ENCODE data around the gene F8.
"Not testable (repeated sequence)": the region's sequence is repeated elsewhere in the genome, so short reads cannot be mapped to it uniquely, and the experiment has no call there.

F8 gene

DNA sequence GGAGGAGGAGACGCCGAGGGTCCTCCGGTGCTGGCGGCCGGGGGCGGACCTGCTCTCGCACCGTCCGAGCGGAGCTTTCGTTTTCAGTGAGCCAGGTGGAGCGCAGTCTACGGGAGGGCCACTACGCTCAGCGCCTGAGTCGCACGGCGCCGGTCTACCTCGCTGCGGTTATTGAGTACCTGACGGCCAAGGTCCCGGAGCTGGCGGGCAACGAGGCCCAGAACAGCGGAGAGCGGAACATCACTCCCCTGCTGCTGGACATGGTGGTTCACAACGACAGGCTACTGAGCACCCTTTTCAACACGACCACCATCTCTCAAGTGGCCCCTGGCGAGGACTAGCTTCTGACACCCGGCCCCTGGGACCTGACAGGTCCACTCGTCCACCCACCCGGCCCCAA, 137.5 kb downstream of the F8 start:
- not testable (repeated sequence) for DNase-seq (ENCODE audit: low read depth, low spot score)

DNA sequence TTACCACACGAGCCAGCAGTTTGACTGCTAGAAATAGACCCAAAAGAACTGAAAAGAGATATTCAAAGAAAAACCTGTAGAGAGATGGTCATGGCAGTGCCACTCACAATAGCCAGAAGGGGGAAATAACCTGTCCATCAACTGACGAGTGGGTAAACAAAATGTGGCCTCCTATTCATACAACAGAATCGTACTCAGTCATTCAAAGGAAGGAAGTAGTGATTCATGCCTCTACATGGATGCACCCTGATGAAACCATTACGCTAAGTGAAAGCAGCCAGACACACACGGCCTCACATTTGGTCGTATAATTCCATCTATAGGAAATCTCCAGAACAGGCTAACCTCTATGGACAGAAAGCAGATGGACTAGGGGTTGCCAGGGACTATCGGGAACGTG, 138.5 kb downstream of the F8 start:
- not testable (repeated sequence) for DNase-seq (ENCODE audit: low read depth, low spot score)

DNA sequence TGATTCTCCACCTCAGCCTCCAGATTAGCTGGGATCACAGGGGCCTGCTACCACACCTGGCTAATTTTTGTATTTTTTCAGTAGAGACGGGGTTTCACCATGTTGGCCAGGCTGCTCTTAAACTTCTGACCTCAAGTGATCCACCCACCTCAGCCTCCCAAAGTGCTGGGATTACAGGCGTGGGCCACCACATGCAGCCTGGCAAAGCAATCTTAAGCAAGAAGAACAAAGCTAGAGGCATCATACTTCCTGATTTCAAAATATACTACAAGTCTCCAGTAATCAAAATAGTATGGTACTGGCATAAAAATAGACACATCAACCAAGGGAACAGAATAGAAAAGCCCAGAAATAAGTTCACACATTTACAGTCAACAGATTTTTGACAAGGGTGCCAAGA, 149.2 kb downstream of the F8 start:
- no peak for DNase-seq (ENCODE audit: low read depth, low spot score)

DNA sequence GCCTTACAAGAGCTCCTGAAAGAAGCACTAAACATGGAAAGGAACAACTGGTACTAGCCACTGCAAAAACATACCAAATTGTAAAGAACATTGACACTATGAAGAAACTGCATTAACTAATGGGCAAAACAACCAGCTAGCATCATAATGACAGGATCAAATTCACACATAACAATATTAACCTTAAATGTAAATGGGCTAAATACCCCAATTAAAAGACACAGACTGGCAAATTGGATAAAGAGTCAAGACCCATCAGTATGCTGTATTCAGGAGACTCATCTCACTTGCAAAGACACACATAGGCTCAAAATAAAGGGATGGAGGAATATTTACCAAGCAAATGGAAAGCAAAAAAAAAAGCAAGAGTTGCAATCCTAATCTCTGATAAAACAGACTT, 154.0 kb downstream of the F8 start:
- DNase-seq (ENCODE audit: low read depth, low spot score) = not testable (repeated sequence)

DNA sequence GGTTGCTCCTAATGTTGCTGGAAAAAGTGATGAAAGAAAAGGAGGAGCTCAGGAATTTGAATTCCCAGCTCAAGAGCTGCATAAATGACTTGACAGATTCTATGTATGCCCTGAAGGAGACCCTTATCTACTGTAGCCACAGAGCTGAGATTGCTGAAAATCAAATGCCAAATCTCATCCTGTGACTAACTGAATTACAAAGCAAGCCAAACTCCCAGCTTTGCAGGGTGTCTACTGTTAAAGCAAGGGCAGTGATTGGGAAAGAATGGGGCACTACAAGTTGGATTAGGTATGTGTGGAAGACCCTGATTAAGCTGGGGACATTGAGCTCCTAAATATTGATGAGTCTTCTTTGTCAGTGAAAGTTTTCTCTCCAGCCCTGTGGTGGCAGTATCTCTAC, 167.3 kb downstream of the F8 start:
- DNase-seq (ENCODE audit: low read depth, low spot score) = peak; percentile 4

DNA sequence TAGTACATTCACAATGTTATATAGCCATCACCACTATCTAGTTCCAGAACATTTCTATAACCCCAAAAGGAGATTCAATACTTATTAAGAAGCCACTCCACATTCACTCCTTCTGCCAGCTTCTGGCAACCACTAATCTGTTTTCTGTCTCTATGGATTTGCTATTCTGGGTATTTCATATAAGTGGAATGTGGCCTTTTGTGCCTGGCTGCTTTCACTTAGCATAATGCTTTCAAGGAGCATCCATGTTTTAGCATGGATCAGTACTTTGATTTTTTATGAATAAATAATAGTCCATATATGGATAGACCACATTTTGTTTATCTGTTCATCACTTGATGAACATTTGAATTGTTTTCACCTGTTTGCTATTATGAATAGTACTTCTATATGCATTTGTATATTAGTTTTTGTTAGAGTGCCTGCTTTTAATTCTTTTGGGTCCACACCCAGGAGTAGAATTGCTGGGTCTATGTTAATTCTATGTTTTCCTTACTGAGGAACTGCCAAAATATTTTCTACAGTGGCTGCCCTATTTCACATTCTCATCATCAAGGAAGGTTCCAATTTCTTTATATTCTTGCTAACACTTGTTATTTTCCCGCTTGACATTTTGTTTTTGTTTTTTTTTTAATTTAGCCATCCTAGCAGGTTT, 171.4 kb downstream of the F8 start:
- DNase-seq (ENCODE audit: low read depth, low spot score) = no peak

DNA sequence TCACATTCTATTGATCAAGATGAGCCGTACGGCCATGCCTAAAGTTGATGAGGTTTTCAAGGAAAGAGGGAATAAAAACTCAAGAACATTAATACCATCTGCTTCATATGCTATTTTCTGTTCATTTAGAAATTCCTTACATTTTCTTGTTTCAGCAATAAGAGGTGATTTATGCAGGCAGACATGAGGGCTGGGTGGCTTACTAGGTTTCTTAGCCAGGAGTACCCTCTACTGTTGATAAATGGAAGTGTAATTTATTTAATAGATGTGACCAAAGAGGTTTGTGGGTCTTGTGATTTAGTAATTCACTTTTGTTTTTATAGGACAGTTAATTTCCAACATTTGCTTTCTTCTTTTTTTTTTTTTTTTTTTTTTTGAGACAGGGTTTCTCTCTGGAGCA, 181.7 kb downstream of the F8 start:
- DNase-seq (ENCODE audit: low read depth, low spot score) = no peak

DNA sequence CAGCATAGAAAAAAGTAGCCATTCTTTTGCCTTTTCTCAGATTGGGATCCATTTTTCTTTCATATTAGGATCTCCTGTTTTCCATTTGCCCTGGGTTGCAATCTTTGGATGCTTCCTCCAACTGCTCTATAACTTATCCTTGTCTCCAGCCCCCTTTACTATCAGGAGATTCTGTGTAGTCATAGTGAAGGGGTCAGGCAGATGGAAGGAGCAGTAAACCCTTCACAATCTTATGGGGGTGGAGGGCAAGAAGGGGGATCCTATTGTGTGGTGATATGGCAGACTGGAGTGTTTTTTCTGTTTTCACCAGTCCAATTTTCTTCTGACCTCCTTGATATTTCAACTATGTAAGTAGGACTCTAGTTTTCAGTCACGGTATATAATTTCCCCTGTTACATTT, 186.4 kb downstream of the F8 start:
- no peak for DNase-seq (ENCODE audit: low read depth, low spot score)

DNA sequence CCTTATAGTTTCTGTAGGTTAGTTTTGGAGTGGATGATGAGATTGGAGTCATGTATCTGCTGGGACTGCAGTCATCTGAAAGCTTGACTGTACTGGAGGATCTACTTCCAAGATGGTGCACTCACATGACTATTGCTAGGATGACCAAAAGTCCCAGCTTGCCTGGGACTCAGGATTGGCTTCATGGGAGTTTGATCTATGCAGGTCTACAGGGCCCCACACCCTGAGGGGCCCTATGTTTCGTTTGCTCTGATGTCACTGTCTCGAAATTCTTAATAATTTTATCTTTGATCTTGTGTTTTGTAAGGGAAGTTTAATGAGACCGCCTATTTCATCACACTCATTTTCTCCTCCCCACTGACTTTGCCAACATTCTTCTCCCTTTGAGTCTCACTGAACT, 188.0 kb downstream of the F8 start, which contains the start of gene SMIM9:
Gene SMIM9, minus strand, starts transcription at position 101 of the 400 bp plus-strand sequence. CDS start 3,806 bp downstream, outside the sequence.
- no peak for DNase-seq (ENCODE audit: low read depth, low spot score)

DNA sequence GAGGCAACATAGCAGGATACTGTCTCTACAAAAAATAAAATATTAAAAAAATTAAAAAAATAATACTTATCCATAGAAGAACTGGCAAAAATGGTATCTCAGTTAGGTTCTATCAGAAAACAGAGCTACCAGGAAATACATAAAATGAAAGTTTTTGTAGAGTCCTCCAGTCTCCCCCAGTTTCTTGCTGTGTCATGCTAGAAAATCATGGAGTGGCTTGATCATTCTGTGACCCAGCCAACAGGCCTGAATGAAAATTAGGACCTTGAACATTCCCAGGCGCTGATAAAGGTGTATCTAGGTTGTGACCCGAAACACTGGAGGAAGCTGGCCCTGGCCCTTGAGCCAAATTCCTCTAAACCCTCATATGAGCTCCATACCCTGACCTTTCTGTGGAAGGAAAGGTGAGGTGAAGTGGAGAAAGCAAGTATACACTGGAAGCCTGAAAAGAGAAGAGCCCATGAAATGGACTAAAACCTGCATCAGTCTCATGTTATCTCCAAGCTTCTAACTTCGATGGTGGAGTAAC, 188.7 kb downstream of the F8 start:
- DNase-seq (ENCODE audit: low read depth, low spot score) = no peak

DNA sequence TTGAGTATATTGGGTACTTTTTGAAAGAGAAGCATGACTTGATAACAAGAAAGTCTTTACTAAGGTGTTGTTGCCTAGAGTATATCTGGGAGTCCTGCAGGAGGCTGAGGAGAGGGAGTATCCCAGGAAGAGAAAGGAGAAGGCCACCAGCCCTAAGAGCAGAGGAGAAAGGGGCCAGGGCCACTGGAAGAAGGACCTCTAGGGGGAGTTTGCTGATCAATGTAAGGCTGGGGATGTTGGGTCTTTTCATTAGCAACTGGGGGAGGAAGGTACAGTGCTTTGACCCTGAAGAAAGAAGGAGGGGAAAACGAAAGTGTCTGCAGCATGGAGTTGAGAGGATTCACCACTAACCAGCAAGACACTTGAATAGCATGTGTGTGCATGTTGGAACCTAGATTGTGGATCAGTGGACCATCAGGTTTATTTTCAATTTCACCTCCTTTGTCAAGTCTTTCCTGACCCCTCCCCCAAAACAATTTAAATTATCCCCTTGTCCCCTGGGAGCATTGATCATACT, 192.5 kb downstream of the F8 start:
- DNase-seq (ENCODE audit: low read depth, low spot score) = no peak

DNA sequence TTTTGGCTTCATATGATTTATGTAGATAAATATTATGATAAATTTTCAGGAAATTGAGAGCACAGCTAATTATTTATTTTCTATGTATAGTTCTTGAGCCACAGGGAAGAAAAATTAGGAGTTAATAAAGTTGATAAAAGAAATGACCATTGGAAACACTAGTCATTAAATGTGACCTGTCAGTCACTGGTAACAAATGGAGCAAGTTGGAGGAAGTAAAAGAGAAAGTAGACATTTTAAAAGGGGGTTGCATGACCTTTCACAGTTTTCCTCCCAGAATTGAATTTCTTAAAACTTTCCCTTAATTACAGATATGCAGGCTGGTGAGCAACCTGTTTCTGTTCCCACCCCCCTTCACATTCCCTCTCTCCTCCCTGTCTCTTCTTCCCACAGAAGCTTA, 193.4 kb downstream of the F8 start:
- DNase-seq (ENCODE audit: low read depth, low spot score) = no peak

DNA sequence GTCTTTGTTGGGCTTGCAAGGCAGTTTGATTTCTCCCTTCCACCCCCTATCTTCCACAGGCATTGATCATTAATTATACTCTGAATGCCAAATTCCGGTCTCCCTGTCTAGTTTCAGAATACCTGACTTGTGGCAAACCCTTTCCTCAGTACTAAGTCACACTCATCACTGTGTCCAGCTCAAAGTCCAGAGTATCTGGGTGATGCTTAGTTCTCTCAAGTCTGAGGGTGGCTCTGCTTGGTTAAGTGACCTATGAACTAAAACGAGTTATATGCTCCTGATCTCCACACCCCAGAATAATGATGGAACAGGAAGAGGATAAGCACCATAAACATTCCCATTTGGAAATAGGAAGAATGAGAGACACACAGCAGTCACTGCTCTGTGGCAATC, 194.5 kb downstream of the F8 start:
- no peak for DNase-seq (ENCODE audit: low read depth, low spot score)

DNA sequence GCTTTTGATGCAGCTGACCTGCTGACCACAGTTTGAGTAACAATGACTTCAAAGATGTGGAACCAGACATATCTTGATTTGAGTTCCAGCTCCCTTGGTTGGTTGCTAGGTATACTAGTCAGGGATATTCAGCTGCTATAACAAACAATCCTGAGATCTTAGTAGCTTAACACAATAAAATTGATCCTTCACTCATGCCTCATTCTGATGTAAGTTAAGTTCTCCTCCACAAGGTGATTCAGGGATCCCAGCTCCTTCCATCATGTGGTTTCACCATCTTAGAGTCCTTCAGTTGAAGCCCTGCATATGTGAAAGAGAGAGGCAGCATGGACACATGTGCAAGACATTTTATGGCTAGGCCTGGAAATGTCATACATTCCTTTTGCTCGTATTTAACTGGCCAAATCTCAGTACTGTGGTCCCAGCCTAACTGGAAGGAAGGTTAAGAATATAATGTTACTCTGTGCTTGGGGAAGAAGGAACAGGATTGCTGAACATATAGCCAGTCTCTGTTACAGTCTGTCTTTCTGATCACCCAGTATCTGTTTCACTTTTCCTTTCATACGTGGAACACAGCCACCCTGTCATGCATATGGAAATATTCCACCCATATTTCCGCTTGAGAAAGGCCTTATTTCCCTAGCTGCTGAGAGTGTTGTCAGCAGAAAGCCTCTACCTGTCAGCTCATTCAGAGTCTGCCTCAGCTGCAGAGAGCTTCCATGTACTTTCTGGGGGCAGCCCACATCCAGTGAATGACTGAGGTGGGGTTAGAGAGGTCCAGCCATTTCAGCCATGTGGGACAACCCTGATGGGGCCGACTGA, 195.1 kb downstream of the F8 start:
- no peak for DNase-seq (ENCODE audit: low read depth, low spot score)

DNA sequence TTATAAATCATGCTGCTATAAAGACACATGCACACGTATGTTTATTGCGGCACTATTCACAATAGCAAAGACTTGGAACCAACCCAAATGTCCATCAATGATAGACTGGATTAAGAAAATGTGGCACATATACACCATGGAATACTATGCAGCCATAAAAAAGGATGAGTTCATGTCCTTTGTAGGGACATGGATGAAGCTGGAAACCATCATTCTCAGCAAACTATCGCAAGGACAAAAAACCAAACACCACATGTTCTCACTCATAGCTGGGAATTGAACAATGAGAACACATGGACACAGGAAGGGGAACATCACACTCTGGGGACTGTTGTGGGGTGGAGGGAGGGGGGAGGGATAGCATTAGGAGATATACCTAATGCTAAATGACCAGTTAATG, 196.9 kb downstream of the F8 start:
- not testable (repeated sequence) for DNase-seq (ENCODE audit: low read depth, low spot score)

DNA sequence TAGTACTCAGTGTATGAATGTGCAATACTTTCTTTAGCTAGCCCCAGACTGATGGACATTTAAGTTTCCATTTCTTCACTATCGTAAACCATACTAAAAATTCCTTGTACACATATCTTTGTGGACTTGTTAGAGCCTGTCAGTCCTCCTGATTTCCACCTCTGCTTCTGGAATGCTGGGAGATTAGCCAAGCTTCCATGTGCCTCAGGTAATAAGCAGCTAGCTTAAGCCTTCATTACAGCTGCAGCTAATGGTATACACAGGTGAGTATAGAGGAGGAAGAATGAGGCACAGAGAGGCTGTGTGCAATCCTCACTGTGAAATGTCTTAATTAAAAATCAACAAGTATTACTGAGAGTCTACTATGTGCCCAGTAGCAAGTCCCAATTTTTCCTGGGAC, 197.9 kb downstream of the F8 start:
- DNase-seq (ENCODE audit: low read depth, low spot score) = no peak

DNA sequence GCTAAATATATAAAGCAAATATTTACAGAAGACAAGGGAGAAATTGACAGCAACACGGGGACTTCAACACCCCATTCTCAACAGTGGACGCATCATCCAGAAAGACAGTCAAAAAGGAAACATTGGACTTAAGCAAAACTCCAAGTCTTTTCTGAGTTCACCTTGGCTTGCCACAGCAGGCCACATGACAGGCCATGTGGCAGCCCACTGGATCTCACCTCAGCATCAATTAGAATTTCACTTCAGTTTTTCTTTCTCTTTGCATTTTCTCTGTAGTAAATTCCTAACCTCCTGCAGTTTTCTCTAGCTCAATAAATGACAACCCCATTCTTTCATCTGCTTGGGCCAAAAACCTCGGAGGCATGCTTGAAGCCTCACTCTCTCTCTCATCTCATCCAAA, 200.5 kb downstream of the F8 start:
- peak; percentile 22 for DNase-seq (ENCODE audit: low read depth, low spot score)

DNA sequence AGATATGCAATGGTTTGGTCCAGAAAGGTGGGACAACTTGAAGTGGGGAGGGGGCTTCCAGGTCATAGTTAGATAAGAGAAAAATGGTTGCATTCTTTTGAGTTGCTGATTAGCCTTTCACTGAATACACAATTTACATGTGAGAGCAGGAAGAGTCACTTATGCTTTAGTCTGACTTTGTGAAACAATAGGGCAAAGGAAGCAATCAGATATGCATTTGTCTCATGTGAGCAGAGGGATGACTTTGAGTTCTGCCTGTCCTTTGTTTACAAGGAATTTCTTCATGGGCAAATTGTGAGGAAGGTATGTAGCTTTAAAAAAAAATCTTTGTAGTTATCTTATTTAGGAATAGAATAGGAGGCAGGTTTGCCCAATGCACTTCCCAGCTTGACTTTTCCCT, 201.0 kb downstream of the F8 start:
- no peak for DNase-seq (ENCODE audit: low read depth, low spot score)

DNA sequence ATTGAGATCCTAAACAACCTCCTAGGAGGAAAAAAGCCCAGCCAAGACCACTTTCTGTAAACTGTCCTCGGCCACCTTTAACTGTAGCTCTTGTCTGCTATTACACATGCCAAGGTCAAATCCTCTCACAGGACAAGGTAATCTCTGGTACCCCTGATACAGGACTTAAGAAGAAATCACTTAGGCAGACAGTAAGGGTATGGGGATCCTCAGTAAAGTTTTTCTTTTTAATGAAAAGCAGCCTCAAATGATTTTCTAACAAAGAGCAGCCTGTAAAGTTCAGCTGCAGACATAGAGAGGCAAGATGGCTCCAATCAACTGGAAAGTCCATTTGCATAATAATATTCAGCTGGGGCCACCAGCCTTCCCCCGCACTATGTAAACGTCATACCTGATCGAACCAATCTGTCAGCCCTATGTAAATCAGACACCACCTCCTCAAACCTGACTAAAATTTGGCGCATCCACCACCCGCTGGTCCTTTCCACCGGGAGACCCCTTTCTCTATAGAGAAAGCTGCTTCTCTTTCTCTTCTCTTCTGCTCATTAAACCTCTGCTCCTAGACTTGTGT, 202.7 kb downstream of the F8 start:
- DNase-seq (ENCODE audit: low read depth, low spot score) = peak; percentile 26

DNA sequence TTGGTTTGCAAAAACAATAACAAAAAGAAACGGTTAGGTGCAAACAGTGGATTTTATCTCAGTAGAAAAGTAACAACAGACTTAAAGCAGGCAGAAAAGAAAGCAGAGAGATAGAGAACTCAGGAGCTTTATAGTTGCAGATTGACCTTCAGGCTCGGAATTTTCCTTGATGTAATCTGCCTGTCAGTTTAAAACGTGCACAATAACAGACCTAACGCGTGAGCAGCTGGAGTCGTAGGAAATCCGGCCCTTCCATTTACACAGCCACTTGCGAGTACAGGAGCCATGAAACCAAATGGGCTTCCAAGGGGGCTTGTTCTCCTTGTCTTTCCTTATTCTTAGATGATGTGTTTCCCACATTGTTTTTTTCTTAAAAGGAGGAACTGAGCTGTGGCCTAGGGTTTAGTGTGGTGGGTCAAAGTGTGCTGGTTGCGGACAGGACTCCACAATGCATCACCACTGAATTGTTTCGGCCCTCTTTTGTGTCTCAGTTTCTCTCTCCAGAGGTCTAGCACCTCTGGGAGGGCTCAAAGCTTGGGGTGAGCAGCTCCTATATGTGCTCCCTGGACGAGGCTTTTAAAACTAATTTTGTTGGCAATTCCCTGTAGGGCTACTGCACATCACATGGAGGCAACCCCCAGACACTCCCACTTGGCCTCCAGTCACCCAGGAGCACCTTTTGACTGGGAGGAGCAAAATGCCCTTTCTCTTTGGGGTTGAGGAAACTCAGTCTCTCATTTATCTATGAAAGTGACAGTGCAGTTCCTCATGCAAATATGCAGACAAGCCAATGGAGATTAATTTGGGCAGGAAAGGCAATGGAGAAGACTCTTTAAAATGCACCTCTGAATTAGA, 203.4 kb downstream of the F8 start:
- DNase-seq (ENCODE audit: low read depth, low spot score) = no peak

DNA sequence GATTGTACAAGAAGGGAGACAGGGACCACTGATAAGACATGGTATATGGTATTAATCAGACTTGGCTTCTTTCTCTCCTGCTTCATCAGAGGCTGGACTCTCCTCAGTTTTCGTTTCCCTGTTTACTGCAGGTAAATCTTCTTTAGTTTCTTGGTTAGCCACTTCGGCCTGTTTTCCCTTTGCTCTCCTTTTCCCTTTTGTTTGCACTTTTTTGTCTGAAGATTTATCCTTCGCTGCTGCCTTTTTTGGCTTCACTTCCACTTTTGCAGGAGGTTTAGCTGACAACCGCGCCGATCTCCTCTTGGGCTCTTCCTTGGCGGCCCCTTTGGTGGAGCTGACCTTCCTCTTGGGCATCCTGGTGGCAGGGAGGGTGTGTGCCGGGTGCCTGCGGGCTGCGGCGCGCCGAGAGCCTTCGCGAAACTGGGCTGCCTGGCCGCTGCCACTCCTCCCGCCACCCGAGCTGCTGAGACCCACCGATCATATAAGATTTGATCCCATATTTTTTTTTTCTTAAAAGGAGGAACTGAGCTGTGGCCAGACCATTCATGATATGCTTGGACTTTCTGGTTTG, 205.4 kb downstream of the F8 start:
- DNase-seq (ENCODE audit: low read depth, low spot score) = not testable (repeated sequence)

Measured in ELF-1 (cell line).